PC-3 (cell line): ENCODE measurements around the gene ADIRF. TPM values are rescaled to one million over a fixed set of nuclear protein-coding genes. Genes with fewer than 3 reads are reported as not detected.
"Not testable (repeated sequence)": the region's sequence is repeated elsewhere in the genome, so short reads cannot be mapped to it uniquely, and the experiment has no call there.

ENCODE experiments used
- ATAC-seq: fragments of 200-7000 bp; cut with Tn5 transposase; 2 replicates; pipeline ENCODE4 v1.9.1; 2020; ENCODE audit warnings: mild to moderate bottlenecking, moderate library complexity
- BruUV-seq: library from RNA; stranded (reverse); fragments of 400-500 nt; replicated peaks from 2 replicates; lab custom pipeline; 2021; lab: Mats Ljungman, UMichigan
- CTCF ChIA-PET: fragments of 300-600 bp; sonication (Branson Sonifier 250); formaldehyde crosslinking; loops from one replicate; lab custom pipeline; 2022; ENCODE audit warnings: antibody characterized with exemption; lab: Charles Lee
- POLR2A ChIA-PET: fragments of 300-600 bp; sonication (Branson Sonifier 250); formaldehyde crosslinking; loops from one replicate; lab custom pipeline; 2022; ENCODE audit warnings: antibody characterized with exemption; ENCODE audit not compliant: unreplicated experiment; lab: Charles Lee
- DNase-seq: peaks from one replicate; pipeline ENCODE4 v3.0.0-alpha.2; 2015
- H2AFZ ChIP-seq: fragments of 300-600 bp; sonication (generic); 2 replicates; pipeline ENCODE4 v1.6.0; 2016; ENCODE audit warnings: antibody characterized with exemption, low read length
- H3F3A ChIP-seq: fragments of 300-600 bp; sonication (generic); one replicate; pipeline ENCODE4 v1.6.0; 2017; ENCODE audit warnings: antibody characterized with exemption, low read length, control low read depth, mild to moderate bottlenecking; ENCODE audit not compliant: unreplicated experiment
- H3K27ac ChIP-seq: fragments of 300-600 bp; sonication (generic); 2 replicates; pipeline ENCODE4 v1.5.1; 2016; ENCODE audit warnings: mild to moderate bottlenecking, low read length
- H3K27me3 ChIP-seq: fragments of 300-600 bp; sonication (generic); 2 replicates; pipeline ENCODE4 v1.6.1; 2016; ENCODE audit warnings: low read length, mixed read lengths
- H3K36me3 ChIP-seq: fragments of 300-600 bp; sonication (generic); 2 replicates; pipeline ENCODE4 v1.6.1; 2016; ENCODE audit warnings: low read depth, mixed run types, low read length, mixed read lengths
- H3K4me1 ChIP-seq: fragments of 300-600 bp; sonication (generic); 2 replicates; pipeline ENCODE4 v1.5.1; 2016; ENCODE audit warnings: low read length; ENCODE audit not compliant: insufficient read depth
- H3K4me2 ChIP-seq: fragments of 300-600 bp; sonication (generic); 2 replicates; pipeline ENCODE4 v1.6.0; 2016; ENCODE audit warnings: low read length
- H3K4me3 ChIP-seq: fragments of 300-600 bp; sonication (generic); 2 replicates; pipeline ENCODE4 v1.5.1; 2016; ENCODE audit warnings: mild to moderate bottlenecking, low read length, mixed read lengths
- H3K79me2 ChIP-seq: fragments of 300-600 bp; sonication (generic); 2 replicates; pipeline ENCODE4 v1.6.1; 2017; ENCODE audit warnings: low read length, mixed read lengths
- H3K9ac ChIP-seq: fragments of 300-600 bp; sonication (generic); 2 replicates; pipeline ENCODE4 v1.6.0; 2016; ENCODE audit warnings: mild to moderate bottlenecking, low read length
- H3K9me2 ChIP-seq: fragments of 300-600 bp; sonication (generic); replicated peaks from 2 replicates; pipeline ENCODE4 v1.6.1; 2016; ENCODE audit warnings: mixed run types, low read length, mixed read lengths
- H3K9me3 ChIP-seq: fragments of 300-600 bp; sonication (generic); 2 replicates; pipeline ENCODE4 v1.6.1; 2016; ENCODE audit warnings: low read length, mixed read lengths
- H4K20me1 ChIP-seq: fragments of 300-600 bp; sonication (generic); 2 replicates; pipeline ENCODE4 v1.6.1; 2016; ENCODE audit warnings: low read length, mixed read lengths
- EZH2 ChIP-seq: fragments of 300-600 bp; sonication (generic); IDR thresholded peaks from one replicate; pipeline ENCODE4 v1.6.1; 2017; ENCODE audit warnings: antibody characterized with exemption, mild to moderate bottlenecking, low read length; ENCODE audit not compliant: unreplicated experiment
- EZH2phosphoT487 ChIP-seq: fragments of 300-600 bp; sonication (generic); IDR thresholded peaks from 2 replicates; pipeline ENCODE4 v1.6.1; 2018; ENCODE audit warnings: mild to moderate bottlenecking, antibody characterized with exemption, low read length, borderline replicate concordance
- intact Hi-C: fragments of 100-400 bp; cut with micrococcal nuclease; formaldehyde crosslinking; loops from 2 replicates; pipeline ENCODE4 v1.9.0; 2023
- total RNA-seq: library from RNA; depleted of rRNA; stranded (reverse); fragments of >200 nt; gene quantifications from 2 replicates; pipeline ENCODE4 v1.2.3, GENCODE V29; 2014
- TF ChIP-seq, protein P1 (sequence below): fragments of 300-600 bp; sonication (generic); conservative IDR thresholded peaks from 2 replicates; pipeline ENCODE4 v1.5.1; 2017; ENCODE audit warnings: antibody characterized with exemption, low read depth, mild to moderate bottlenecking, low read length

Gene ADIRF
- total RNA-seq, 1 experiment from 2014 or later: 259 TPM

DNA sequence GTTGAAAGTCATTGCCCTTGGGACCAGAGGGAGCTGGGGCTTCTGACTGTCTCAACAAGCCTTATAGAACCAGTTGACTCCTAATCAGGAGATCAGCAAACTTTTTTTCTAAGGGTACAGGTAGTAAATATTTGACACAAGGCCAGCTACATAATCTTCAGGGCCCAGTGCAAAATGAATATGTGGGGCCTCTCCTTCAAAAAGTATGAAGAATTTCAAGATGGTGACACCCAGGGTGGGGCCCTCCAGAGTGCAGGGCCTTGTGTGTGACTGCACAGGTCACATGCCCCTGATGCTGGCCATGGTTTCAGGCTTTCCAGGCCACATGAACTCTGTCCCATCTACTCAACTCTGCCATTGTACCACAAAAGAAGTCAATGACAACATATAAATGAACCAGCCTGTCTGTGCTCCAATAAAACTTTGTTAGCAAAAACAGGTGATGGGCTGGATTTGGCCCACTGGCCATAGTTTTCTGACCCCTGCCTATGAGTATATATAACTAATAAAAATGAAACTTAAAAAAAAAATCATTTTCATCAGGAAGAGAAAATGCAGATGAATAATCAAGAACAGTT is 17.0 kb upstream of the ADIRF start:
- H3K9me2 ChIP-seq: no peaks in the 10 kb centered on the region
- no peak overlapping the region for H2AFZ ChIP-seq
- H4K20me1 ChIP-seq: no peaks in the 10 kb centered on the region
- no peak for DNase-seq
- H3F3A ChIP-seq: no peaks in the 10 kb centered on the region
- H3K9ac ChIP-seq: no peak overlapping the region
- no TSS peak for BruUV-seq
- no peak for TF ChIP-seq EZH2phosphoT487
- no peak for TF ChIP-seq EZH2
- TF ChIP-seq, protein P1, sequence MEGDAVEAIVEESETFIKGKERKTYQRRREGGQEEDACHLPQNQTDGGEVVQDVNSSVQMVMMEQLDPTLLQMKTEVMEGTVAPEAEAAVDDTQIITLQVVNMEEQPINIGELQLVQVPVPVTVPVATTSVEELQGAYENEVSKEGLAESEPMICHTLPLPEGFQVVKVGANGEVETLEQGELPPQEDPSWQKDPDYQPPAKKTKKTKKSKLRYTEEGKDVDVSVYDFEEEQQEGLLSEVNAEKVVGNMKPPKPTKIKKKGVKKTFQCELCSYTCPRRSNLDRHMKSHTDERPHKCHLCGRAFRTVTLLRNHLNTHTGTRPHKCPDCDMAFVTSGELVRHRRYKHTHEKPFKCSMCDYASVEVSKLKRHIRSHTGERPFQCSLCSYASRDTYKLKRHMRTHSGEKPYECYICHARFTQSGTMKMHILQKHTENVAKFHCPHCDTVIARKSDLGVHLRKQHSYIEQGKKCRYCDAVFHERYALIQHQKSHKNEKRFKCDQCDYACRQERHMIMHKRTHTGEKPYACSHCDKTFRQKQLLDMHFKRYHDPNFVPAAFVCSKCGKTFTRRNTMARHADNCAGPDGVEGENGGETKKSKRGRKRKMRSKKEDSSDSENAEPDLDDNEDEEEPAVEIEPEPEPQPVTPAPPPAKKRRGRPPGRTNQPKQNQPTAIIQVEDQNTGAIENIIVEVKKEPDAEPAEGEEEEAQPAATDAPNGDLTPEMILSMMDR: no peak
- no peaks in the 10 kb centered on the region for H3K36me3 ChIP-seq
- no peak overlapping the region for H3K4me3 ChIP-seq
- intact Hi-C loops: no loop called here
- CTCF ChIA-PET: no interaction called here
- H3K4me1 ChIP-seq: no peaks in the 10 kb centered on the region
- H3K9me3 ChIP-seq: no peaks in the 10 kb centered on the region
- no peaks in the 10 kb centered on the region for H3K27me3 ChIP-seq
- POLR2A ChIA-PET: no interaction called here
- no peaks in the 10 kb centered on the region for H3K79me2 ChIP-seq
- H3K27ac ChIP-seq: no peak overlapping the region
- no peak overlapping the region for H3K4me2 ChIP-seq
- ATAC-seq: no peak

DNA sequence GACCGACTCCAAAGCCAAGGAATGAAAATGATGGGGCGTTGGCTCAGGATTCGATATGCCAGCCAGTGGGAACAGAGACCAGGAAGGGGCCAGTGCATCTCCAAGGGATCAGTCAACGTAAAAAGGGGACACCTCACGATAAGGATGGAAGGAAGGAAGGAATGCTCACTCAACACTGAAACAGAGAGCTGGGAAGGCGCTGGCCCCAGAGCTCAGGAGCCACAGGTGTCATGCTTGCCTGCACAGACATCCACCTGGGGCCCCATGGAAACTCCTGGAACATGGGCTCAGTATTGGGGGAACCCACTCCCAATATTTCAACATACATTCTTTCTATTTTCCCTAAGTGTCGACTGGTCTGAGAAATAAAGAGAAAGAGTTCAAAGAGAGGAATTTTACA is 16.2 kb upstream of the ADIRF start:
- H3K9ac ChIP-seq: no peak overlapping the region
- no peaks in the 10 kb centered on the region for H3K36me3 ChIP-seq
- no peaks in the 10 kb centered on the region for H3K4me1 ChIP-seq
- H3F3A ChIP-seq: no peaks in the 10 kb centered on the region
- ATAC-seq (no peak), DNase-seq (no peak)
- H3K4me3 ChIP-seq: no peak overlapping the region
- H3K9me2 ChIP-seq: no peaks in the 10 kb centered on the region
- no TSS peak for BruUV-seq
- ChIA-PET POLR2A (no interaction called here), CTCF (no interaction called here)
- H3K27me3 ChIP-seq: no peaks in the 10 kb centered on the region
- no peak overlapping the region for H2AFZ ChIP-seq
- no peak overlapping the region for H3K4me2 ChIP-seq
- TF ChIP-seq, protein P1: no peak
- TF ChIP-seq EZH2phosphoT487 (no peak), EZH2 (no peak)
- no peaks in the 10 kb centered on the region for H4K20me1 ChIP-seq
- no peaks in the 10 kb centered on the region for H3K79me2 ChIP-seq
- intact Hi-C loops: no loop called here
- no peaks in the 10 kb centered on the region for H3K9me3 ChIP-seq
- no peak overlapping the region for H3K27ac ChIP-seq

- BruUV-seq, H2AFZ ChIP-seq, H3K36me3 ChIP-seq, ATAC-seq, H3K79me2 ChIP-seq, POLR2A ChIA-PET, H3F3A ChIP-seq, H3K4me2 ChIP-seq, CTCF ChIA-PET, H3K4me1 ChIP-seq, H3K9ac ChIP-seq, intact Hi-C loops, H3K27me3 ChIP-seq, H3K4me3 ChIP-seq, H3K9me2 ChIP-seq, H3K27ac ChIP-seq, H3K9me3 ChIP-seq, DNase-seq, H4K20me1 ChIP-seq: not testable (repeated sequence)
Observed at GRCh38 chr10:86952697-86953096, 15.6 kb upstream of the ADIRF start.
